ENCODE data around the gene MRAS. TPM values are rescaled to one million over a fixed set of nuclear protein-coding genes. Genes with fewer than 3 reads are reported as not detected.
"Not testable (repeated sequence)": the region's sequence is repeated elsewhere in the genome, so short reads cannot be mapped to it uniquely, and the experiment has no call there.

Gene MRAS
- total RNA-seq, 6 donors from 2014 or later, result 15.7 to 56.0 (median 34.8) TPM

DNA sequence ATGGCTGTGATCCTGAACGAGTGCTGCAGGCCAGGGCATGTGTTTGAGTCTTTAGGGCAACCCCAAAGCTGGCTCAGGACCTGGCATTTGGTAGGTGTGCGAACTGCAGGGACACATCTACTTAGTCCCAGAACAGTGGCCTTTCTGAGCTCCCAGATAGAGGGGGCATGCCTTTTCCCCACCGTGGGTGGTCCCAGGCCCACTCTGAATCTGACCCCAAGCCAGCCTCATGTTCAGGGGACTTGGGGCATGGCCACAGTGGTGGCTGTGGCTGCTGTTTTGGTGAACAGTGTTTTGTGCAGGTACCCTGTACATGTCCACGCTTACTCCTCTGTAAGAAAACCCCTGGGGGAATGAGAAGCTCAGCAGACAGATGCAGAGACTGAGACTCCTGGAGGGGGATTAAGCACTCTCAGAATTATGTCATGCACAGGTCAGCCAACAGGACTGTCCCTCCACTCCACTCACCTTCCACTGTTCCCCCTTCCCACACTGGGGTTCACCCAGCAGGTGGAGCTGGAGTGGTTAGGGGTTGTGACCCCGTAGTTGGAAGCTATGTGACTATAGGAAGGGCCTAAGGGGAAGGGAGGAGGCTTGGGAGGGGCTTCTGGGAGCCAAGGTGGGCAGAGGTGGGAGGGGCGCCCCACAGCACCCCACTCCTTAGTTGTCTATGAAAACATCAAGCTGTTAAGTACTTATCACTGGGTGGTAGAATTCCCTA, 102.5 kb downstream of the MRAS start:
- ATAC-seq (ENCODE audit: low FRiP score in 2 of 2) (no peak), DNase-seq (no peak)
- Histone ChIP-seq H3K36me3 (peaks cover 0 to 4% (median 0%) of the 10 kb centered on the region in 4 donors), H3K4me1 (no peaks in the 10 kb centered on the region), H3K27me3 (no peaks in the 10 kb centered on the region), H3K4me3 (no peak overlapping the region), H3K27ac (no peak overlapping the region), H3K9me3 (no peaks in the 10 kb centered on the region)
- 73 to 86% methylated on average over 6 of the region's 6 CpGs for WGBS, 2 donors
- TF ChIP-seq POLR2AphosphoS5 (IDR thresholded peaks at IDR 0.05) (no peak), POLR2A (IDR thresholded peaks at IDR 0.05) (no peak), EP300 (IDR thresholded peaks at IDR 0.05) (no peak)
- TF ChIP-seq, protein P1, sequence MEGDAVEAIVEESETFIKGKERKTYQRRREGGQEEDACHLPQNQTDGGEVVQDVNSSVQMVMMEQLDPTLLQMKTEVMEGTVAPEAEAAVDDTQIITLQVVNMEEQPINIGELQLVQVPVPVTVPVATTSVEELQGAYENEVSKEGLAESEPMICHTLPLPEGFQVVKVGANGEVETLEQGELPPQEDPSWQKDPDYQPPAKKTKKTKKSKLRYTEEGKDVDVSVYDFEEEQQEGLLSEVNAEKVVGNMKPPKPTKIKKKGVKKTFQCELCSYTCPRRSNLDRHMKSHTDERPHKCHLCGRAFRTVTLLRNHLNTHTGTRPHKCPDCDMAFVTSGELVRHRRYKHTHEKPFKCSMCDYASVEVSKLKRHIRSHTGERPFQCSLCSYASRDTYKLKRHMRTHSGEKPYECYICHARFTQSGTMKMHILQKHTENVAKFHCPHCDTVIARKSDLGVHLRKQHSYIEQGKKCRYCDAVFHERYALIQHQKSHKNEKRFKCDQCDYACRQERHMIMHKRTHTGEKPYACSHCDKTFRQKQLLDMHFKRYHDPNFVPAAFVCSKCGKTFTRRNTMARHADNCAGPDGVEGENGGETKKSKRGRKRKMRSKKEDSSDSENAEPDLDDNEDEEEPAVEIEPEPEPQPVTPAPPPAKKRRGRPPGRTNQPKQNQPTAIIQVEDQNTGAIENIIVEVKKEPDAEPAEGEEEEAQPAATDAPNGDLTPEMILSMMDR (IDR thresholded peaks at IDR 0.05), result no peak

DNA sequence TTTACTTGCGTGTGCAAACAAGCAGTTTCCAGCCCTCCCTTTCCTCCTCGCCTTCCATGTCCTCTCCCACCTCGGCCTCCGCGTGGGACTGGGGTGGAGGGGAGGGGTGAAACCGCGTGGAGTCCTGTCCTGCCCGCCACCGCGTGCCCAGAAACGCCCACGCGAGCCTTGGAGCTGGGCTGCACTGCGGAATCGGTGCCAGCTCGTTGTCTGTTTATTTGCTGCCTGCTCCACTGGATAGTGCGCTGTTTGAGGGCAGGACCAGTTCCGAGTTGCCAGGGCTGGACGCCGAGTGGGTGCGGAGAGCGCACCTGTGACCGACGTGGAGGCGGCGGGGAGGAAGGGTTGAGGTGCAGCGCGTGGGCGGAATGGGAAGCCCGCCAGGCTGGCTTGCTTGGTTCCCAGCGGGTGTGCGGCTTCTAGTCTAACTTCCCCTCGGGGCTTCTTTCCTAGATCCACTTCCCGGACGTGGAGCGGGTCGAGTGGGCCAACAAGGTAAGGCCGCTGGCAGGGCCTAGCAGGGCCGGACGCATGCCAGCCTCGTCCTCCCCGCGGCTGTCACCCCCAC, 103.3 kb downstream of the MRAS start:
- no peak overlapping the region for H3K4me3 ChIP-seq
- ATAC-seq (ENCODE audit: low FRiP score in 2 of 2) (no peak), DNase-seq (peak; percentile 18 to 77)
- peaks cover 0 to 4% (median 0%) of the 10 kb centered on the region in 4 donors for H3K36me3 ChIP-seq
- H3K9me3 ChIP-seq, result no peaks in the 10 kb centered on the region
- no peaks in the 10 kb centered on the region for H3K27me3 ChIP-seq
- TF ChIP-seq, protein P1 (IDR thresholded peaks at IDR 0.05), result no peak
- TF ChIP-seq POLR2A (IDR thresholded peaks at IDR 0.05) (no peak), EP300 (IDR thresholded peaks at IDR 0.05) (no peak), POLR2AphosphoS5 (IDR thresholded peaks at IDR 0.05) (no peak)
- no peaks in the 10 kb centered on the region for H3K4me1 ChIP-seq
- WGBS, 2 donors, result 88 to 92% methylated on average over 40 to 42 of the region's 43 CpGs
- no peak overlapping the region for H3K27ac ChIP-seq

DNA sequence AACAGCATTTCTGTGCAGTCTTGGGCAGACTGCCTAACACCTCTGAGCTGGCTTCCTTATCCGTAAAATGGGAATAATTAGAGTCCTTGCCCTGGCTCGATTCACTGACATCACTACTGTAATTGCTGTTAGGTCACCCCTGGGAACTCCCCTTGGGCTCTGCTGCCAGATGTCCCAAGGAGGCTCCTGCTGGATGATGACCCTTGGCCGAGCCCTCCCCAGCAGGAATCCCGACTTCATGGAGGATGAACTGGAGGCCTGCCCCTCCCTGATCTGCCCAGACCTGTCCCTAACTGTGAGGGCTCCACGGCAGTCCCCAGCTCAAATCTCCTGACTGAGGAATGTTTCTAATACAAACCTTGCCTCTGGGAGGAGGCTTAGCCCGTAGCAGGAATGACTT, 104.1 kb downstream of the MRAS start:
- no peak for TF ChIP-seq EP300 (IDR thresholded peaks at IDR 0.05)
- TF ChIP-seq POLR2A (IDR thresholded peaks at IDR 0.05), result no peak
- no peak for TF ChIP-seq POLR2AphosphoS5 (IDR thresholded peaks at IDR 0.05)
- TF ChIP-seq, protein P1 (IDR thresholded peaks at IDR 0.05), result no peak
- Histone ChIP-seq H3K36me3 (peaks cover 0 to 7% (median 2%) of the 10 kb centered on the region in 4 donors), H3K9me3 (no peaks in the 10 kb centered on the region), H3K27me3 (no peaks in the 10 kb centered on the region), H3K4me3 (no peak overlapping the region), H3K4me1 (no peaks in the 10 kb centered on the region), H3K27ac (no peak overlapping the region)
- peak in 1 of 2 donors; percentile 5 for DNase-seq
- no peak for ATAC-seq (ENCODE audit: low FRiP score in 2 of 2)
- 69 to 75% methylated on average over 6 of the region's 6 CpGs for WGBS, 2 donors

DNA sequence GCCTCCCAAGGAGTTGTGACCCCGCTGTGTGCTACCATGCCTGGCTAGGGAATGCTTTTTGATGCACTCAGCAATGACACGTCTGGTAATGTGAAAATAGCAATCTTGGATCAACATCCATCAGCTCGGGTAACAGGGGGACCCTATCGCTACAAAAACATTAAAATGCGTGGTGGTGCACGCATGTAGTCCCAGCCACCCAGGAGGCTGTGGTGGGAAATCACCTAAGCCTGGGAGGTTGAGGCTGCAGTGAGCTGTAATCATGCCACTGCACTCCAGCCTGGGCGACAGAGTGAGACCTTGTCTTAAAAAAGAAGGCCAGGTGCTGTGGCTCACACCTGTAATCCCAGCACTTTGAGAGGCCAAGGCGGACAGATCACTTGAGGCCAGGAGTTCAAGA, 105.6 kb downstream of the MRAS start:
- 87 to 95% methylated on average over 8 of the region's 8 CpGs for WGBS, 2 donors
- H3K4me3 ChIP-seq; ATAC-seq (ENCODE audit: low FRiP score in 2 of 2); H3K9me3 ChIP-seq; H3K27me3 ChIP-seq; H3K4me1 ChIP-seq; H3K27ac ChIP-seq: not testable (repeated sequence)
- DNase-seq, result peak in 1 of 2 donors; percentile 2
- H3K36me3 ChIP-seq, result peaks cover 0 to 19% (median 8%) of the 10 kb centered on the region in 4 donors

Other genes starting within 250 kb of the MRAS start
- 10 to 100 TPM; 15.9 to 97.4 (median 24.5) TPM for gene DZIP1L, start 233.0 kb upstream of the MRAS start, total RNA-seq
- under 1 TPM in 2 of 6 donors, not detected in 4; 0.40 to 0.44 TPM for gene A4GNT, start 216.2 kb upstream of the MRAS start, total RNA-seq
- 10 to 100 TPM in 5 of 6 donors, 1 to 10 TPM in 1; 3.7 to 20.6 (median 14.4) TPM for gene DBR1, start 173.7 kb upstream of the MRAS start, total RNA-seq
- 10 to 100 TPM; 40.2 to 67.4 (median 48.1) TPM for gene ARMC8, start 161.3 kb upstream of the MRAS start, total RNA-seq
- gene NME9, start 18.7 kb upstream of the MRAS start, total RNA-seq, result 10 to 100 TPM in 1 of 6 donors, 1 to 10 TPM in 4, under 1 TPM in 1; 0.46 to 16.5 (median 3.3) TPM
- 10 to 100 TPM; 45.9 to 93.3 (median 54.6) TPM for gene ESYT3, start 86.0 kb downstream of the MRAS start, total RNA-seq
- gene CEP70, start 245.7 kb downstream of the MRAS start, total RNA-seq, result 100 to 1,000 TPM in 1 of 6 donors, 10 to 100 TPM in 5; 27.6 to 121 (median 50.9) TPM

Data from upper lobe of left lung (tissue), 6 donors.